HG03575 (cell line): ENCODE measurements around the gene ATP4A.

Experiments used
- ATAC-seq: cut with Tn5 transposase; IDR thresholded peaks from one replicate; pipeline ENCODE4 v1.9.1; 2021; ENCODE audit not compliant: unreplicated experiment, insufficient number of reproducible peaks, low FRiP score; ENCODE audit errors: extremely low read depth

The ATP4A gene

DNA sequence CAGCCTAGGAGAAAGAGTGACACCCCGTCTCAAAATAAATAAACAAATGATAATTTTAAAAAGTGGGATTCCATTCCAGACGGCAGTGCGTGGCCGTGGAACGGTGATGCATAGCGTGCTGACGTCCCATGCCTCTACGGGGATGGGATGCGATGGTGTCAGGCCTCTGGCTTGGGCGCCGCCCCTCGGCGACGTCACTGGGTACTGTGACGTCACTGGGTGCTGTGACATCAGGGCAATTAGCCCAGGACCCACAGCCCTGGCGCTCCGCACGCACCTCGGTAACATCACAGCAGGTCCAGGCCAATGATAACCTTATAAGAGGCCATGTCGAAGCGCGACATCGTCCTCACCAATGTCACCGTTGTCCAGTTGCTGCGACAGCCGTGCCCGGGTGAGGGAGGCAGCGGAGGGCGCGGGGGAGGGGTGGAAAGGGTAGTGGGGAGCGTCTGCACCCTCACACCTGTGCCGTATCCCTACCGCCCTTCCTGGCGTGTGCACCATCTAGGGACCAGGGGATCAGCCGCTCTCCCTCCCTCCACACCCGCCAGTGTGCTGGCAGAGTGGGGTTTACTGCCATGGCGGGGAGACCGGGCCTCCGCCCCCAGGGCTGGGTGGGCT is 30.1 kb downstream of the ATP4A start, which contains the start of gene GAPDHS:
Gene GAPDHS, plus strand, starts transcription at position 256 of the 621 bp plus-strand sequence. Its CDS starts 72 bp downstream, at position 328.
- ATAC-seq: no peak

DNA sequence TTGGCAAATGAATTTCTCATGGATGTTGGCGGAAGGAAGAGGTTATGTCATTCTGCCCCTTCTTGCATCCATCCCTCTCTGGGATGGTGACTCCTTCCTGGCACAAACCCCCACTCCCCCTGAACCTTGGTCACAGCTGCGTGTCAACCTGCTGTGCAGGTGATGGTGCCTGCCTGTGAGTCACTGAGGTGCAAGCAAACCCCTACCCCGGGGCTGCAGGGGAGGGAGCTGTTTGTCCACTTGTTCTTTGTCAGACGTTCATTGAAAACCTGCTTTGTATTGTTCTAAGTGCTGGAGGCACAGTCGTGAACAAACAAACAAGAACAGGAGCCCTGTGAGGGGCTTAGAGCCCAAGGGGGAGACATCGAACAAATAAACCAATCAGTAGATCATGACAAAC is 32.2 kb downstream of the ATP4A start:
- no peak for ATAC-seq

DNA sequence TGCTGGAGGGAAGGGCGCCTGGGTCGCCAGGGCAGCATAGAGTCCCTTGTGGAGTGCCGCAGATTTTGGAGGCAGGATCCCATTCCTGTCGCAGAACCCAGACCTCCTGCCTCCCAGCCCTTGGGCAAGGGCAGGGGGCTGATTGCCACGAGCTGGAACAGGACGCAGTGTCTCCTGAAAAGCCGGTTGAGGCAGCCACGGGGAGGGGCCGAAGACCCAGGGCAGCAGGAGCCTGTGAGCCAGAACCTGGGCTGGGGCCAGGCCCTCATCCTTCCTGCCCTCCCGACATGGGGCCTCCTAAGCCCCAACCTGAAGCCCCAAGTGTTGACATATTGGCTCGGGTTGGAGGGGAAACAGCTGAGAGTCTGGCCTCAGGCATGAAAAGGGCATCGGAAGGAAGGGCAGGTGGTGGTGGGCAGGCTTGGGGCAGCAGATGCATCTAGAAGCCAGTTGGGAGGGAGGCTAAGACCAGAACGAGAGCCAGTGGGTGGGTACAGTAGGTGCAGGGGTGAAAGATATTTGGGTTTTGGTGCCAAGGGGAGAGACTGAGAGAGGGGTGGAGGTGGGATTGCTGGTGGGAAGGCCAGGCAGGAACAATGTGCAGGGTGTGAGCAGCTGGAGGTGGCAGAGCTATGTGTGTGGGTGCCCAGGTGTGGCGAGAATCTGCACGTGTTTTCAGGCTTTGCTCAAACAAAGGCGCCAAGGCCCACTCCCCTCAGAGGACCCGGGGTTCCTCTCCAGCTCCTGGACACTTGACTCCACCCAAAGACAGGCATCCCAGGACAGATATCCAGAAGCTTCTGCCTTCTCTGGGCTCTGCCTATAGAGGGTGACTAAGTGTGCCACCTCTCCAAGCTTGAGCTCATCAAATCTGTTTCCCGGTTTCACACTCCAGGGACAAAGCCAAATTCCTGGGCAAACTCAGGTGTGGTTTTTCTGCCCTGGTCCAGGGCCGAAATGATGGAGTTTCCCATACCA is 33.9 kb downstream of the ATP4A start:
- ATAC-seq: no peak

DNA sequence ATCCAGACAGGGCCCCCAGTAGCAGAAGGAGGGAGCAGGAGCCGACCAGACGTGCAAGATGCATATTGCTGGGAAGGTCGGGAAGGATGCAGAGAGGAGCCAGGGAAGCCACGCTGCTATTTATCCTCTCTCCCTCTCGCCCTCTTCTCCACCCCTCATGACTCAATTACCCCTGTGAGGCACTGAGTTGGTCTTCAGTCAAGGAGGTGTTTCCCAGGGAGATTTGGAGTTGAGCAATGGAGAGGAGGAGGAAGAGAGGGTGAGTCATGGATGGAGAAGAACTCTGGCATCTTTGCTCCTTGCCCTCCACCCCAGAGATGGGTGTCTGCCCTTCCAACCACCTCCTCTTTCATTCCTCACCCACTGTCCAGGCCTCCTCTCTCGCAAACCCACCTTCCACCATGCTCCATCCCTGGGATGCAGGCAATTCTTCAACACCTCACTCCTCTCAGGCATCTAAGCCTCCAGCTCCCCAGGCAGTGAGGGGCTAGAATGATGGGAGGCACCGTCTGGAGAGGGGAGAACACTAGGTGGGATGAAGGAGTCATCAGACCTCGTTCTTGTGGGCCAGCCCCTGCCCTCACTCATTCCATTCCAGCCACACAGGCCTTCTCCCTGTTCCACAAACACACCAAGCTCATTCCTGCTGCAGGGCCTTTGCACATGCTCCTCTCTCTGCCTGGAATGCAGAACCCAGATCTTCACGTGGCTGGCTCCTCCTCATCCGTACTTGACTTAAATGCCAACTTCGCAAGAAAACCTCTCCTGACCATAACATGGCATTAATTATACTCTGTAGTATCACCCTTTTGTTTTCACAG is 35.0 kb downstream of the ATP4A start, which contains the start of gene SBSN:
Gene SBSN, minus strand, starts transcription at position 94 of the 821 bp plus-strand sequence. Its CDS starts 30 bp downstream, at position 64.
- no peak for ATAC-seq

DNA sequence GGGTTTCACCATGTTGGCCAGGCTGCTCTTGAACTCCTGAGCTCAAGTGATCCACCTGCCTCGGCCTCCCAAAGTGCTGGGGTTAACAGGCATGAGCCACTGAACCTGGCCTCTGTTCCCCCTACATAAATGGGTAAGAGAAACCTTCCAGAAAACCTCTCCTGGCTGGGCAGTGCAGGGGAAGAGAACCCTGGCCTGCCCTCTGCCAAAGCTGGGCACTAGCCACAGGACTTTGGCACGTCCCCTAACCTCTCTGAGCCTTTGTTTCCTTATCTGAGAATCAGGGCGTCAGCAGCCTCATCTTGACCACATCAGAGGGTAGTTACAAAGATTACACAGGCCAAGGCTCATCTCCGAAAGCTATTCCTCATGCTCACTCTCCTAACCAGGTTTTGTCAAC is 37.6 kb downstream of the ATP4A start:
- no peak for ATAC-seq

DNA sequence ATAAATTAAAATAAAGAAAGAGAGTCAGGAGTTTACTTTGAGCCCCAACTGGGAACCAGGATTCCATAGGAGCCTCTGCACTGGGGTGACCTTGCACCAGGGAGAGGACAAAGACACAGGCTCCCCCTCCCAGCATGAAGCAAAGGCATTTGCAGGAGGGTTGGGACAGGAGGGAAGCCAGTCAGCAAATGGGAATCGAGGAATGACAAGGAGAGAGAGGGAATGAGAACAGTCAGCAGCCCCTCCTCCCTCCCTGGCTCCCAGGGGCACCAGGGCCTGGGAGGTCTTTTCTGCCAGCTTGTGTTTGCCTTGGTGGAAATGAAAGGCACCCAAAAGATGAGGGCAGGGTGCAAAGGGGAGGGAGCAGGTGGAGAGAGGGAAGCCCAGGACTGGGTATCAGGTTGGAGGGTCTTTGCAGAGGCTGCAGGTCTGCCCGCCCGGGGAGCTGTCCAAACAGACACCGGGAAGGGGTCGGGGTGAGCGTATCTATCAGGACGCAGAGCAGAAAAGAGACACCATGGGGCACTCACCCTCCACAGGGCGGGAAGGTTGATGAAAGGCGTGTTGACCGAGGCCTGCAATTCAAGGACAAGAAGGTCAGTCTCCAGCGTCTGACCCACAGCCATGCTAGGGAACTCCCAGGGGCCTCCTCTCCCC is 39.1 kb downstream of the ATP4A start:
- no peak for ATAC-seq

DNA sequence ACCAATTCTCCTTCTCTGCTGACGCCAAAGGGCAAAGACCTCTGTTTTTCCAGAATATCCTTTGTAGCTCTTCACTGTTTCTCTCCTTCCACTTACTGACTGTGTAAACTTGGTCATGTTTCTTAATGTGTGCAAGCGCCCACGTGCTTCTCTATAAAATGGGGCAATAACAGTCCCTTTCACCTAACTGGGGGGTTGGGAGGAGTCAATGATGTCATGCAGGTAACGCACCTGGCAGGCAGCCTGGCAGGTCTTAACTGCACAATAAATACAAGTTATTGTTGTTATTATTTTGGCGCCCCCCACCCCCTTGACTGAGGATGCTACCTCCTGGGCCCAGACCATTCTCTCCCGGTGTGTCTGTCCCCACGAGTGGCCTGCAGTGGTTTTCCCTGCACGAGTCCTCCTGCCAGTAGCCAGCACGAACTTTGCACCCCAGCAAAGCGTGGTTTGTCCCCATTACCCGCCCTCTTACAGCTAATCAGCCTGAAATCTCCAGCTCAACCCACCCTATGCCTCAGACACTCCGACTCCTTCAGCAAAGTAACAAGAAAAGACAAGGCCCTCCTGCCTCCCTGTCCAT is 40.6 kb downstream of the ATP4A start:
- ATAC-seq: no peak

DNA sequence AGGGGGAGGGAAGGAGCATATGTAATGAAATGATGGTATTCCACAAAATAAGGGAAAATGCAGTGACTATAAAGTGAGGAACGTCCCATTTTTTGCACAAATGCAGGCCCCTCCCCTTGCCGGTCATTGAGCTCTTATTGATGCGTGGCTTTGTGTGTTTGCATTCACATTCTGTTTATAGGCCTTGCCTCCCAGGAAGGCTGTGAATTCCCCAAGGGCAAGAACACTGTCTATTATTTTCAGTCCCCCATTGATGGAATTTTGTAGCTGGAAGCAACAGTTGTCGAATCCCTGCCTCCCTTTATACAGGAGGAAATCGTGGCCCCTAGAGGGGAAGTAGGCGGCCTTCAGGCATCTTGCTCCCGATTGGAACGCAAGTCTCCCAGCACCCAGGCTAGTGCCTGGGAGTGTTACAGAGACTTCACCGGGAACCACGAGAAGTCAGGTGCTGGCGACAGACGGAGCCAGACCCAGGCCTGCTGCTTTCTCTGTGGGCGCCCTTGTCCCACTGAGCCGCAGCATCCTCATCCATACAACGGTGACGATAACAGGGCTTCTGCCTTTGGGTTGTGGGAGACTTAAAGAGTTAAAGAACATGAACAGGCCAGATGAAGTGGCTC is 42.2 kb downstream of the ATP4A start:
- ATAC-seq: no peak

DNA sequence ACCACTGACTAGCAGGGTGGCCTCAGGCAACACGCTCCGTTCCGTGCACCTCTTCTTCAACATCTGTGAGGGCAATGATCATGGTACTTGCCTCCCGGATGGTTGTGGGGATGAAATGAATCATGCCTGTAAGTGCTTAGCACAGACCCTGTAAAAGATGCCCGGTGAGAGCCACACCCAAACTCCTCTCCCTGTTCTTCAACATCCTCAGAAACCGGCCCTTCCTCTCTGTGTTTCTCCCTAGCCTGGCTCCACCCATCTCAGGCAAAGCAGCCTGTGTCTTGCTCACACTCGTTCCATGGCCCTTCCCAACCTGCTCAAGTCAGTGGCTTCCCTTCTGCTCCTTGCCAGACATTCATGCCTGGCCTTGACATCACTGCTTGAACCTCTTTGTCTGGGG is 44.2 kb downstream of the ATP4A start:
- no peak for ATAC-seq

DNA sequence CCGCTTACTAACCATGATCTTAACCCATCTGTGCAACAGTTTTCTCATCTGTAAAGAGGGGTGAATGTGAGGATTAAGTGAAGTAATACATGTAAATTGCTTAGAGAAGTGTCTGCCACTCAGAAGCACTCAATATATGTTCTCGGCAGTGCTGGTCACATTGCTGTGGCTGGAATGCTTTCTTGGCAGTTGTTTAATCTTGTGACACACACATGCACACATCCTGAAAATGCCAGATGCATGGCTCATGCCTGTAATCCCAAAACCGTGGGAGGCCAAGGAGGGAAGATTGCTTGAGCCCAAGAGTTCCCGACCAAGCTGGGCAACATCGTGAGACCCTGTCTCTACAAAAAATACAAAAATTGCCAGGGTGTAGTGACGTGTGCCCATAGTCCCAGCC is 45.1 kb downstream of the ATP4A start:
- ATAC-seq: no peak

DNA sequence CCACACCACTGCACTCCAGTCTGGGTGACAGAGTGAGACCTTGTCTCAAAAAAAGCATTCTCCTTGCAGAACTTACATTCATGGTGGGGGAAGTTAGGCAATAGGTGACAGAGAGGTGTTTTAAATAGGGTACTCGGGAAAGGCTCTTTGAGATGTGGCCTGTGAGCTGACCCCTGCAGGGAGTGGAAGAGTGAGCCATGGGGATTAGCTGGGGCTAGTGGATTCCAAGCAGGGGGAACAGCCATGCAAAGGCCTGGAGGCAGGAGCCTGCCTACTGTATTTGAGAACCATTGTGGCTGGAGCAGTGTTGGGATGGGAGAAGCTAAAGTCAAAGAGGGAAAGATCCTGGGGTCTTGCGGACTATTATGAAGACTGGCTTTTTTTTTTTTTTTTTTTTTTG is 46.1 kb downstream of the ATP4A start:
- ATAC-seq: no peak

DNA sequence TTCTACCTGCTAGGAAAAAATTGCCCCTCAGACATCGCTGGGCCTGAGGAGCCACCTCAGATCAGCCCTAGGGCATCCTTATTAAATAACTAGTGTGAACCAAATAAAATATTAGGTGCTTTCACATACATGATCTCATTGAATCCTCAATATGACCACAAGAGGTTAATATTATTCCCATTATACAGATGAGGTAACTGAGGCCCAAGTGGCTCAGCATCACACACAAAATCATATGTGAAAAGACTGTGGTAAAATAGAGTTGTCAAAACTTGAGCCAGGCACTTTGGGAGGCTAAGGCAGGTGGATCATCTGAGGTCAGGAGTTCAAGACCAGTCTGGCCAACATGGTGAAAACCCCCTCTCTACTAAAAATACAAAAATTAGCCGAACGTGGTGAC is 47.1 kb downstream of the ATP4A start:
- no peak for ATAC-seq

DNA sequence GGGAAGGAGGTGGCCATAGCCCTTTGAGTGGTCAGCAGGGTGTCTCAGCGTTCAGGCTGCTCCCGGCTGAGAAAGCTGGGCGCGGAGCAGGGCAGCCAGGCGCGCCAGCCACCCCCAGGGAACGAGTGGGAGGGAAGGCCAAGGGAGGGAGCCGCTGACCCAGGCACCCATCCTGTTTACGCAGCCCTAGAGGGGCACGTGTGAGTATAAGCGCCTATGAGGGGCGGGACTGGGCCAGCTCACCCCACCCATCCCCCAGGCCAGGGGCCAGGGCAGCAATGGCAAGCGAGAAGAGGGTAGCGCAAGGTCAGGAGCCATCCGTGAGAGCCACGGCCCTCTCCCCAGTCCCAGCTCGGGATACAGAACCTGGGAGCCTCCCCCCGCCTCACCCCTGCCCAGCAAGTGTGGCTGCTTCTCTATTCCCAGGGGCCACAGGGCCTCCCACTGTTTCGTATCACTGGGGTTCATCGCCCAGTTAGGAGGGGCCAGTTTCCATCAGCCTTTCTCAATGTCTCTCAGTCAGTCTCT is 49.1 kb downstream of the ATP4A start:
- ATAC-seq: no peak

DNA sequence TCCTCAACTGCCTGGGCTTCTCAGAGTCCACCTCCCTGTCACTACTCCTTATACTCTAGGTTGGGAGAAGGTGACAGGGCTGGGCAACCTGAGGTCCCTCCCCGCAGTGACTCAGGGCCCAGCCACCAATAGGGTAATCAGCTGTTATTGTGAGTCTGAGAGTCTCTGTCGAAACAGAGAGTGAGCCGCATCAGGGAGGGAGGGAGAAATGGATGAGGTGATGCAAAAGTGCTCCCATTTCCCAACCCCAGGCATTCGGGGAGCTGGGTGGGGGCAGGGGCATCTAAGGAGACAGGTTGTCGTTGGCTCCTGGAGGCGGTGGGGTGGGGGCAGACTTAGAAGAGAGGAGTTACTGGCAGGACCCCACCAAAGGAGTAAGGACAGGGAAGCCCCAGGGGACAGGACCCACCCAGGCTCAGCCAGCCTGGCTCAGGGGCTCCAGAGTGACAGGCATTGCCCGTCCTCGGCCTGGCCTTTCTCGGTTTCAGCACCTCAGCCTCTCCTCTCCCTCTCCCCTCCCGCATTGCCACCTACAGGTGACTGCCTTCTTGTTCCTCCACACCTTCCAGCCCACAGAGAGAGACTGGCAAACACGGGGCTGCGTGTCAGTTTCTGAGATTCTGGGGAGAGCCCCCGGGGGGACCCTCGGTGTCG is 49.7 kb downstream of the ATP4A start, which contains the start of gene DMKN:
Gene DMKN, minus strand, starts transcription at position 22 of the 654 bp plus-strand sequence. CDS start 174 bp downstream, outside the sequence.
- ATAC-seq: no peak

DNA sequence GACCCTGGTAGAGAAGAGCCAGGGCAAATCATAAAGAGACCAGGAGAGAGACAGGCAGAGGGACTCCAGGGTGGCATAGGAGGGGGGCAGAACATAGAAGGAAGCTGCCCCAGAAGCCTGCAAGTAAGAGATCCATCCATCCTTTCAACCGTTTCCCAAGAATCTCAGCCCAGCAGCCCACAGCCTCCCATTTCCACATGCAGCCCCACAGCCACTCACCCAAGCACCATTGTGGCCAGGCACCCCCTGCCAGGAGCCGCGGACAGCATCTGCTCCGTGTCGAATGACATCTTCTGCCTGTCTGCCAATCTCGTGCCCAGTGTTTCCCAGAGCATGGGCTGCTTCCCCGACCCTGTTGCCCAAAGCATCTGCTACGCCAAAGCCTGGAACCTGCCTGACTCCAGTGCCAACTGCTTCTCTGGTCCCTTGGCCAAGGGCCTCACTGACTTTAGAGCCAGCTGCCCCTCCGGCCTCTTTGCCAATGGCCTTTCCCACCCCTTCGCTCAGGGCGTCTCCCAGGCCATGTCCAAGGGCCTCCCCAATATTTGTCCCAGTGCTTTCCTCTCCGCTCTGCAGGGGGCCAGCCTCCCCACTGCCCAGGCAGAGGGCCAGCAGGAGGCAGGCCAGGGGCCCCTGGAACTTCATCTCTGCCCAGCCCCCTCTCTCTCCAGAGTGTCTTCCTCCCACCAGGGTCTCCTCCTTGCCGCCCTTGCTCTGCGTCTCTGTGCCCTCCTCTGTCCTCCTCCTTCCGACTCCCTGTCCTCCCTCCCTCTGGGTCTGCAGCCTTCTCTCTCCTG is 50.4 kb downstream of the ATP4A start:
- no peak for ATAC-seq

DNA sequence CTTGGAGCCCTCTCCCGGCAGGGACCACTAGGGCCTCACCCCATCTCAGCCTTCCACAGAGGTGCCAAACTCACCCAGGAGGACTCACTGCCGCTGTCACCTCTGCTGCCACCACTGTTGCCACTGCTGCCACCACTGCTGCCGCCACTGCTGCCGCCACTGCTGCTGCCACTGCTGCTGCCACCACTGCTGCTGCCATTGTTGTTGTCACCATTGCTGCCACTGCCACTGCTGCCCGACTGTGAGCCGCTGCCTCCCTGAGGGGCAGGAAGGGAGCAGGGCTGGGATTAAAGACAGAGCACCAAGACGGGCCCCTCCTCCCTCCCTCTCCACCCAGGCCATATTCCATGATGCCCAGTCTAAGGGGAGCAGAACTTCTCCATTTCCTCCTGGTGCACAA is 52.1 kb downstream of the ATP4A start:
- ATAC-seq: no peak

DNA sequence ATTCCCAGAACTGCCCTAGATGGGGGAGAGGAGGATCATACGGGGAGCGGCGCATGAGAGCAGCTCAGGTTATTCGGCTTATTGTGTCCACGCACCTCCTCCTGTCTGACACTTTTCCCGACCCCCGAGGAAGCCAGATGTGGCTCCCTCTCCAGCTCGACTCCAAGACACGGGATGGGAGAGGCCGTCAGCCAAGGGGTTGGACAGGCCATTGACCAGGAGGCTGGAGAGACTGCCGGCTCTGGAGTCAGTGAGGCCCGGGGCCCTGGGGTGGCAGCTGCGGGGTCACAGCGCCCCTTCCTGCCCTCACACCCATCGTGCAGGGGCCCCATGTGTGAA is 52.9 kb downstream of the ATP4A start:
- ATAC-seq: no peak
